ENCODE results near the gene DHRS13. TPM values are rescaled to one million over a fixed set of nuclear protein-coding genes. Genes with fewer than 3 reads are reported as not detected.

The DHRS13 gene
- 10 to 100 TPM; 20.7 to 24.5 (median 21.8) TPM for total RNA-seq

DNA sequence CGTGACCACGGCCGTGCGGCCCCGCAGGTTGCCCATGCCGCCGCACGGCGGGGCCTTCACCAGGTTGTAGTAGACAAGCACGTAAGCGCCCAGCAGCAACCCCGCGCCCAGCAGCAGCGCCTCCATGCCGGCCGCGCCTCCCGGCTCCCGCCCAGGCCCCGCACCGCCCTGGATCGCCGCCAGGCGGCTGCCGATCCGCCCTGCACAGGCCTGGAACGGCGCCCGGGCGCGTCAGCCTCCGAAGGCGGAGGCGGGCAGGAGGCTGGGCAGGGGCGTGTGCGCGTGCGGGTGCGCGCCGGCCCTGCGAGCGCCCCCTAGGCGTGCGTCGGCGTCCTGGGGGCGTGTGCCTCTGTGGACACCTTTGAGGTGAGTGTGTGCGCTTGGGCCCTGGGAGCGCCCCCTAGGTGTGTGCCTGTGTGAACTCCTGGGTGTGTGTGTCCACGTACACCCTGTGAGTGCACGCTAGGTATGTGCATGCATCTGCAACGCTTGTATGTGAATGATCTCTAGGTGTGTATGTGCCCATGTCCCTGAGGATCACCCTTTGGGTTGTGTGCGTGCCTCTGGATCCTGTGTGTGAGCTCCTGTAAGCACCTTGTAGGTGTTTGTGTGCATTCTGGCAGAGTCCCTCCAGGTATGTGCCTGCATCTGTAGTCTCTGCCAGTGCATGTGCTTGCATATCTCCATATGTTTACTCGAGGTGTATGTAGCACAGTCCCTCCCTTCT, at the start of gene DHRS13:
TSS of gene DHRS13 (minus strand) at position 261 of the 727 bp plus-strand sequence. CDS start at position 126, 135 bp downstream.
- peaks cover 37% of the 10 kb centered on the region for H3K4me1 Mint-ChIP-seq (ENCODE audit: low read depth)
- H3K9me3 Mint-ChIP-seq = no peaks in the 10 kb centered on the region
- peak within 1 kb of the TSS; percentile 92 for H3K4me3 Mint-ChIP-seq

DNA sequence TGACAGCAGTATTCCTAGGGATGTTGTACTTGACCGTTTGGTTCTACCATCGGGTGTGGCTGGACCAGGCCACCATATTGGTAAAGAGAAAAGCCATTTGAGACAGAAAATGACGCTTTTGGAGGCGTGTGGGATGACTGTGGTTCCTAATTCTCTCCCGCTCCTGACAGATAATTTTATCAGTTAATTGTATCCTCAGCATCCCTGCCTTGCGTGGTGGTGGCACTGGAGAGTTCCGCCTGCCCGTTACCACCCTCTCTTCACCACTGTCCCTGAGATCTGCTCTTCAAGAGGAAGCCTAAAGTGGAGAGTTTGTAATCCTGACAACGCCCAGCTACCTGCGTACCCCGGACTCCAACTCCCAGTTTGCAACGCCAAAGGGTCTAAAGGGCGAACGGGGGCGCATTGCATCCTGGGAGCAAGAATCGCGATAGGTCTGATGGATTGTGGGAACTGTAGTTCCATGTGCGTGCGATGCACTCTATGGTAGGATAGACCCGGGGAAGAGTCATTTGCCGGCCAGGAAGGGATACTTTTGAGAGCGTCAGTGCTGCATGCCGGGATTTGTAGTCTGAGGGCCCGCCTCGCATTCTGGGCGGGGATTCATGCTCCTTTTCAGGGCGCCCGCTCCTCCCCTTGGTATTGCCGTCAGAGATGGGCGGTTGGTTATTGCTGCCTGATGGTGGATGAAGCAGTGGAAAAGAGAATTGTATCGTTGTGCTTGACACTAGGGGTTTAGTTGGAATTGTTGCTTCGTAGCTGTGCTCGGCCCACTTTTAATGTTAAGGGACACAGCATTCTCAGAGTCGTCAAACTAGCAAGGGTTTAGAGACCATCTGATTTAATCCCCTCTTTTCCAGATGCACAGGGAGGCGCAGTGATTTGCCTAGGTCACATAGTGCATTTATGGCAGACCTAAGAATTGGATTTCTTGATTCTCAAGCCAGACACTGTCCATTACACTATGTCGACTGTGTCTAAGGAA, 49.4 kb upstream of the DHRS13 start:
- Mint-ChIP-seq H3K36me3 (ENCODE audit: insufficient read depth) (peaks cover 2% of the 10 kb centered on the region), H3K9me3 (no peaks in the 10 kb centered on the region), H3K27me3 (ENCODE audit: low read depth) (no peaks in the 10 kb centered on the region), H3K4me3 (no peak overlapping the region), H3K4me1 (ENCODE audit: low read depth) (peaks cover 15% of the 10 kb centered on the region)
- peak; percentile 75 to 78 for ATAC-seq
- peak; percentile 90 for DNase-seq

More for the DNA sequence above, at the start of gene DHRS13:
- DNase-seq (peak; percentile 91), ATAC-seq (peak; percentile 93 to 95)
- no peaks in the 10 kb centered on the region for H3K27me3 Mint-ChIP-seq (ENCODE audit: low read depth)
- peaks cover 15% of the 10 kb centered on the region for H3K36me3 Mint-ChIP-seq (ENCODE audit: insufficient read depth)

DNA sequence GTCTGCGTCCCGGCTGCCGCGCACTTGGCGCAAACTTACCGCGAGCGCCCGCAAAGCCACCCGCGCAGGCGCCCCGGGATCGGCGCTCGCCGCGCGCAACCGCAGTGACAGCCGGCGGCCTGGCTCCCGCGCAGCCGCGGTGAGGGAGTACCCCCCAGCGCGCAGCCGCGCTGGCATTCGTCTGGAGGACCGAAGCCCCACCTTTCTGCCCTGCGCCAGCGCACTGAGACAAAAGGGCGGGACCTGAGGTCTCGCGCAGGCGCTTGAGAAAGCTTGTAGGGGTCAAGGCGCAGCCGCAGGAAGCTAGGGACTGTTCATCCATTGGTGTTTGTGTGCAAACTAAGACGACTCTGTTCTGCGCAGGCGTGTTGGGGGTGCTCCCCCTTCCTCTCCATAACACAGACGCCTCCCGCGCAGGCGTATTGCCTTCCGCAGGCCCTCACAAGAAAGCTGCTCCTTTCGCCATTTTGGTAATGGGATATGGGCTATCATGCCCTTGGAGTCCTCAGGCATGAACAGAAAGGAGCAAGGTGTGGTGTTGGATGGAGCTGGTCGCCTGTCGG, 48.6 kb upstream of the DHRS13 start, which contains the start of gene PHF12:
TSS of gene PHF12 (minus strand) at position 91 of the 563 bp plus-strand sequence. CDS start 558 bp downstream, outside the sequence.
- Mint-ChIP-seq H3K27me3 (ENCODE audit: low read depth) (no peaks in the 10 kb centered on the region), H3K9me3 (no peaks in the 10 kb centered on the region), H3K4me3 (peak within 1 kb of the TSS; percentile 93), H3K36me3 (ENCODE audit: insufficient read depth) (peaks cover 2% of the 10 kb centered on the region), H3K4me1 (ENCODE audit: low read depth) (peaks cover 21% of the 10 kb centered on the region)
- peak; percentile 64 to 71 for ATAC-seq
- DNase-seq = peak; percentile 99

GRCh38 chr17:28950752-28951427, 48.0 kb upstream of the DHRS13 start:
- ATAC-seq (no peak), DNase-seq (no peak)
- no peaks in the 10 kb centered on the region for H3K9me3 Mint-ChIP-seq
- peak overlapping the region; percentile 93 for H3K4me3 Mint-ChIP-seq
- H3K27me3 Mint-ChIP-seq (ENCODE audit: low read depth) = no peaks in the 10 kb centered on the region
- peaks cover 4% of the 10 kb centered on the region for H3K36me3 Mint-ChIP-seq (ENCODE audit: insufficient read depth)
- H3K4me1 Mint-ChIP-seq (ENCODE audit: low read depth) = peaks cover 27% of the 10 kb centered on the region

DNA sequence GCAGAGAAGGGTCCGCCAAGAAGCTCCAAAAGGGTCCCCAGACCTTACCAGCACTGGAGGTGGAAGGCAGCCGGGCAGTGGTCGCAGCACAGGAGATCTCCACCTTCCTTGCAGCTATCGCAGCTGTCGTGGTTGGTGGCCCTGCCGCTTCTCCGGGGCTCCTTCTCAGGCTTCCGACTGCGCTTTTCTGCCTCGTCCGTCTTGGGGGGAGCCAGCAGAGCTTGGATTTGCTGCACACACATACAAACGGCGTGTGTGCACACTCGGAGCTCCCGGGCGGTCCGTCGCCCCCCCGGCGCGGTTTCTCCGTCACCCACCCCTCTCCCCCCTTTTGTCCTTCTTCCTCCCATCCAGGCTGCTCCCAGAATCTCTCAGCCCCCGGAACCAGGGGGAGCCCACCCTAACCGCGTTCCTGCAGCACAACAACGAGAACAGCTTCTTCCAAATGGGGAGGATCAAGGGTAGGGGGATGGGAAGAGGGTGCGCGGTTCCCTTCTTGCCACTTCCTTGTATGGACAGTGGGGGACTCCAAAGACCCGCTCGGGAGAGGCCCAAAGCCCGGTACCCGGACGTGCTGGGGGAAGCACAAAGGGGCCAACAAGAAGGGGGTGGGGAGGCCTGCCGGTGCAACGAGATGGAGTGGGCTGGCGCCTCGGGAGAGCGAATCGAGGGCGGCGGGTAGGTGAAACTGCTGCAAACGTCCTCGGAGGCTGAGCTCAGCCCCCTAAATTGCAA, 47.3 kb upstream of the DHRS13 start:
- Mint-ChIP-seq H3K4me1 (ENCODE audit: low read depth) (peaks cover 34% of the 10 kb centered on the region), H3K36me3 (ENCODE audit: insufficient read depth) (peaks cover 8% of the 10 kb centered on the region), H3K27me3 (ENCODE audit: low read depth) (no peaks in the 10 kb centered on the region), H3K4me3 (peak overlapping the region; percentile 93), H3K9me3 (no peaks in the 10 kb centered on the region)
- DNase-seq (peak; percentile 37), ATAC-seq (no peak)

GRCh38 chr17:28949185-28950016, 46.5 kb upstream of the DHRS13 start:
- Mint-ChIP-seq H3K36me3 (ENCODE audit: insufficient read depth) (peaks cover 9% of the 10 kb centered on the region), H3K27me3 (ENCODE audit: low read depth) (no peaks in the 10 kb centered on the region), H3K9me3 (no peaks in the 10 kb centered on the region), H3K4me3 (peak overlapping the region; percentile 93), H3K4me1 (ENCODE audit: low read depth) (peaks cover 41% of the 10 kb centered on the region)
- peak; percentile 5 to 8 for ATAC-seq
- peak; percentile 29 for DNase-seq

DNA sequence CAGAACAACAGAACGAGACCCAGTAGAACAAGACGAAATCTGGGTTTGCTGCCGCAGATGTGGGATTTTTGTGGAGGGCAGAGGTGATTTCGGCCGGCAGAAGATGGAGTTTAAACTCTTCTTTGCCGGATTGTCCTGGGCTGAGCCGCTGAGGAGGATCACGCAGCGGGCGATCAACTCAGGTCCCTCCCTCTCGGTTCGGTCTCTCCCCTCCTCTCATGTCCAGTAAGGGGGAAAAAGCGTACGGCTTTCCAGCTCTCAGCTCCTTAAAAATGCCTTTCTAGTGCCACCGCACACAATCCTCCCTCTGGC, 46.0 kb upstream of the DHRS13 start:
- Mint-ChIP-seq H3K4me3 (peak overlapping the region; percentile 93), H3K9me3 (no peaks in the 10 kb centered on the region), H3K36me3 (ENCODE audit: insufficient read depth) (peaks cover 13% of the 10 kb centered on the region), H3K27me3 (ENCODE audit: low read depth) (no peaks in the 10 kb centered on the region), H3K4me1 (ENCODE audit: low read depth) (peaks cover 47% of the 10 kb centered on the region)
- DNase-seq = no peak
- no peak for ATAC-seq

GRCh38 chr17:28948342-28948741, 45.5 kb upstream of the DHRS13 start:
- Mint-ChIP-seq H3K4me1 (ENCODE audit: low read depth) (peaks cover 51% of the 10 kb centered on the region), H3K4me3 (peak overlapping the region; percentile 93), H3K27me3 (ENCODE audit: low read depth) (no peaks in the 10 kb centered on the region), H3K9me3 (no peaks in the 10 kb centered on the region), H3K36me3 (ENCODE audit: insufficient read depth) (peaks cover 17% of the 10 kb centered on the region)
- no peak for ATAC-seq
- DNase-seq = no peak

GRCh38 chr17:28947639-28948038, 44.8 kb upstream of the DHRS13 start:
- no peaks in the 10 kb centered on the region for H3K9me3 Mint-ChIP-seq
- DNase-seq = no peak
- peak overlapping the region; percentile 93 for H3K4me3 Mint-ChIP-seq
- peaks cover 19% of the 10 kb centered on the region for H3K36me3 Mint-ChIP-seq (ENCODE audit: insufficient read depth)
- H3K27me3 Mint-ChIP-seq (ENCODE audit: low read depth) = no peaks in the 10 kb centered on the region
- peaks cover 57% of the 10 kb centered on the region for H3K4me1 Mint-ChIP-seq (ENCODE audit: low read depth)
- ATAC-seq = no peak

GRCh38 chr17:28946239-28946638, 43.4 kb upstream of the DHRS13 start:
- H3K4me3 Mint-ChIP-seq = peak overlapping the region; percentile 40
- no peaks in the 10 kb centered on the region for H3K9me3 Mint-ChIP-seq
- H3K36me3 Mint-ChIP-seq (ENCODE audit: insufficient read depth) = peaks cover 19% of the 10 kb centered on the region
- H3K4me1 Mint-ChIP-seq (ENCODE audit: low read depth) = peaks cover 67% of the 10 kb centered on the region
- no peaks in the 10 kb centered on the region for H3K27me3 Mint-ChIP-seq (ENCODE audit: low read depth)
- ATAC-seq (peak in 1 of 2 donors; percentile 2), DNase-seq (no peak)

- Mint-ChIP-seq H3K9me3 (no peaks in the 10 kb centered on the region), H3K4me3 (peak overlapping the region; percentile 1), H3K4me1 (ENCODE audit: low read depth) (peaks cover 79% of the 10 kb centered on the region), H3K27me3 (ENCODE audit: low read depth) (no peaks in the 10 kb centered on the region), H3K36me3 (ENCODE audit: insufficient read depth) (peaks cover 19% of the 10 kb centered on the region)
- DNase-seq (no peak), ATAC-seq (no peak)
Measured at GRCh38 chr17:28944862-28945741, 42.2 kb upstream of the DHRS13 start.

DNA sequence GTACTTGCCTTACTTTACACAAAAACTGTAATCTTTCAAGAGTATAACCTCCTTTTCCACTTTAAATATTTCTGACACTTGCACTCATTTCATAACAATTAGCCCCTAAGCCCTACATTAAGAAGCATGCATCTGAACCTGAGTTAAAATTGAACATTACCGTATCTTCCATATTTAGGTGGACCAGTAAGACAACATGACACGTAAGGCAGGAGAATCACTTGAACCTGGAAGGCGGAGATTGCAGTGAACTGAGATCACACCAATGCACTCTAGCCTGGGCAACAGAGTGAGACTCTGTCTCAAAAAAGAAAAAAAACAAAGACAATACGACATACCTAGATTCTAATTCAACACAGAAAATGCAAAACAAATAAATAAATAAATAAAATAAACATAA, 41.5 kb upstream of the DHRS13 start:
- Mint-ChIP-seq H3K4me3 (no peak overlapping the region), H3K4me1 (ENCODE audit: low read depth) (peaks cover 86% of the 10 kb centered on the region), H3K36me3 (ENCODE audit: insufficient read depth) (peaks cover 19% of the 10 kb centered on the region), H3K27me3 (ENCODE audit: low read depth) (no peaks in the 10 kb centered on the region), H3K9me3 (no peaks in the 10 kb centered on the region)
- no peak for DNase-seq
- ATAC-seq = no peak
